Germinal center (tissue), 1 donor: ENCODE results near the gene CA11.
"Not testable (repeated sequence)": the region's sequence is repeated elsewhere in the genome, so short reads cannot be mapped to it uniquely, and the experiment has no call there.

Experiments
- DNase-seq: peaks from one replicate; pipeline ENCODE4 v3.0.0; 2012; ENCODE audit warnings: mixed read lengths, low spot score

The CA11 gene

DNA sequence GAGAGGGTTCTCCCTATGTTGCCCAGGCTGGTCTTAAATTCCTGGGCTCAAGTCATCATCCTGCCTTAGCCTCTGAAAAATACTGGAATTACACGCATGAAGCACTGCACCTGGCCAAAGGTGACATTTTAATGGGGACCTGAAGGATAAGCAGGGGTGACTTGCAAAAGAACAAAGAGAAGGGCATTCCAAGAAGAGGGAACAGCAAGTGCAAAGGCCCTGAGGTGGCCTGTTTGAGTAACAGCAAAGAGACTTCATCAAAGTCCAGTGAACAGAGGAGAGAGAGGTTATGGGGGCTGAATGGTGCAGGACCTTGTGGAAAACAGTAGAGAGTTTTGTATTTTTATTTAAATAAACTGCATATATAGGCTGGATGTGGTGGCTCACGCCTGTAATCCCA, 4.1 kb downstream of the CA11 start:
- no peak for DNase-seq

DNA sequence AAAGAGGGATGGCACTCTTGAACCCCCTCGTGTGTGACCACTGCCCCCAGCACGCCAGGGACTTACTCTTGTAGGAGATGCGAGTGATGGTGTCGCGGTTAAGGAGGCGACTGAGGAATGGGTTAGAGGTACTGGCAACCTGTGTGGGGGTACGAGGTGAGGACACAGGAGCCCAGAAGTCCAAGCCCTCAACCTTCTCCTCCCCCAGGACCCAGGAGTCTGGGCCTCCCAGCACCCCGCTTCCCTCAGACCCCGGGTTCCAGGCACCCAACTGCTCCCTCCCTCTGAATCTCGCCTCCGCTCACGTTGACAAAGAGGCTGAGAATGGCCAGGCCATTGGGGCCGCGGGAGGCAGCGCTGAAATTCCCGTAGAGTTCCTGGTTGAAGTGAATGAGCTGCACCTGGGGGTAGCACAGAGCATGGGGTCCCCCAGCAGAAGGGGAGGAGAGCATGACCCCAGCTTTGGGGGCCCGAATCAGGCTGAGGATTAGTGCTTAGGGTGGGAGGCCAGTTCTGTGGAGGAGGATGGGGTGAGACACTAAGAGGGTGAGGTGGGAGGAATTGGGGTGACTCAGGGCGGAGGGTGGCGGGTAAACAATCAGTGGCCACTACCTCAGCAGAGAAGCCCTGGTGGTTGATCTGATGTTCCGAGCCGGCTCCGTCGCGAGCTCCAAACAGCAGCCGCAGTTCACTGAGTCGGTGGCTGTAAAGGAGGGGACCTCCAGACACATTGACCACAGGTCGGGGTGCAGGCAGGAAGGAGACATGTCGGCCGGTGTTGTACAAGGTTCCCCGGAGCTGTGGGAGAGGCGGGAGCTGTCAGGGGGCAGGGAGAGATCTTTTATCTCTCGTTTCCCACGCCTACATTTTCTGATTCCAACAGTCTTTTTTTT, 6.3 kb downstream of the CA11 start:
- no peak for DNase-seq

DNA sequence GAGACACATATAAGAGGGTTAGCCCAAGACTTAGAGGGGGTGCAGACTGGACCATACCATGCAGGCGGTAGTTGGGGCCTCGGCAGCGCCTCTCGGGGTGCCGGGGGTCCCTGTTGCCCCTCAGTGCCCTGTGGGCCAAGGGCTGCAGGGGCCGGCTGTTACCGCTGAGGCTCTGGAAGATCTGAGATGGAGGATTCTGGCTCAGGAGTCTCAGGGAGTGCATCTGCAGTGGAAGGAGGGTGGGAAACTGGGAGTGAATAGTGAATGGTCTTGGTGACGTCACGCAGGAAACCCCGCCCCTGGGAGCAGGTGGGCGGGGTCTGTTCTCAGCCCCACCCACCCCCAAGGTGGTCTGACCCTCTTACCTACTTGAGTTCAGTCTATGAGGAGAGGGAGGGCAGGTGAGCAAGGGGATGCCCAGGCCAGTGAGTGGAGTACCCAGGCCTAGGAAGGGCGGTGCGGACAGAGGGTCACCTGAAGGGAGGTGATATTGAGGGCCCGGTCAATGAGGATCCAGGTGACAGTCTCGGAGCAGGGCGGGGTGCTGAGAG, 7.1 kb downstream of the CA11 start:
- DNase-seq, result no peak

DNA sequence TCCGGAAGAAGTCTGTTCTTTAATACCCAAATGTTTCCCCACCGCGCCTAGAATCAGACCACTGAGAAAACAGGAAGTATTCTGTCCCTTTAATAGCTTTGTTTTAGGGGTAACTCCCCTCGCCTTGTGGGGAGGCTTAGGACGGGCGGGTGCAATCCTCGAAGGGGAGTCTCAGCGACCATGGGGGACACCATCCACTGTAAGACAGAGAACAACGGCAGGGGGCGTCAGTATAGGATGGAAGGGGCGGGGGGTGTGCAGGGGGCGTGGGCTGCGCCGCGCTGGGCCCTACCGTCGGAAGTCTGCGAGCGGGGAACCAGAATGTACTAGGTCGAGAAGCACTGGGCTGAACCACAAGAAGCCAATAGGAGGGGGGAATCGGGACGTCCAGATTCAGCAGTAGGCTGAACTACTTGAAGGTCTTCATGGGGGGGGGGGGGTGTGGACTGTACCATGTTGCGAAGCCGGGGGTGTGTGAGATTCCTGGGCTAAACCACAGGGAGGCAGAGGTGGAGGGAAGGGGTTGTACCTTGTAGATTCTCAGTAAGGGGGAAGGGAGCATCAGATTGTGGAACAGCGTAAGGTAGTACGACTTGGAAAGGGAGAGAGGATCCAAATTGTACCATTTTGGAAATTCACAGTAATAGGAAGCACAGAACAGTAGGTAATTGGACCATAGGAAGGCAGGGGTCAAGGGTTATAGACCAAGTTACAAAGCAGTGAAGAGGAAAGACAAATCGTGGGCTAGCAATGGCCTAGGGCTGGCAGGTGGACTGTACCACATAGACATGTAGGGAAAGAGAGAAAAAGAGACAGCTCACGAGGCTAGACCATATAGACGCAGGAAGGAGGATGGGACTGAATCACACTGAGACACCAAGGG, 7.8 kb downstream of the CA11 start:
- DNase-seq, result peak; percentile 92

DNA sequence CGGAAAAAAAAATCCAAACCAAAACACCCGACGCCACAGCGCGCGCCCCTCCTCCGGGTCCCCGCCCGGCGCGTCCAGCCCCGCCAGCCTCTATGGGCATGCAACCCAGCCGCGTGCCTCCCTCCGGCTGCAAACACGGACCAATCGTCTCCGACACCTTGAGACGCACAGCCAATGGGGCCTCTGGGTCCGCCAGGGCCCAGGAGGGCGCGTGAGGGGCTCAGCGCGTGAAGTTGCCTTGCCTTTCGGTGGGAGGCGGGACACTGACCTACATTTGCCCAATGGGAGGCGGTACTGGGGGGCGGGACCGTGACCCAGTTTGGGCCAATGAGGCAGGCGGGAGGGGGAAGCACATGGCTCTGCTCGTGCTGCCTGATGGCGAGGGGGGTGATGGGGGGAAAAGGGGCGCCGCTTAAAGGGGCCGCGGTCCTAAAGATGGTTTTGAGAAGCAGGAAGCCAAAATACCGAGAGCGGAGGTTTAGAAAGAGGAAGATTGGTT, 8.5 kb downstream of the CA11 start:
- DNase-seq, result peak; percentile 98

DNA sequence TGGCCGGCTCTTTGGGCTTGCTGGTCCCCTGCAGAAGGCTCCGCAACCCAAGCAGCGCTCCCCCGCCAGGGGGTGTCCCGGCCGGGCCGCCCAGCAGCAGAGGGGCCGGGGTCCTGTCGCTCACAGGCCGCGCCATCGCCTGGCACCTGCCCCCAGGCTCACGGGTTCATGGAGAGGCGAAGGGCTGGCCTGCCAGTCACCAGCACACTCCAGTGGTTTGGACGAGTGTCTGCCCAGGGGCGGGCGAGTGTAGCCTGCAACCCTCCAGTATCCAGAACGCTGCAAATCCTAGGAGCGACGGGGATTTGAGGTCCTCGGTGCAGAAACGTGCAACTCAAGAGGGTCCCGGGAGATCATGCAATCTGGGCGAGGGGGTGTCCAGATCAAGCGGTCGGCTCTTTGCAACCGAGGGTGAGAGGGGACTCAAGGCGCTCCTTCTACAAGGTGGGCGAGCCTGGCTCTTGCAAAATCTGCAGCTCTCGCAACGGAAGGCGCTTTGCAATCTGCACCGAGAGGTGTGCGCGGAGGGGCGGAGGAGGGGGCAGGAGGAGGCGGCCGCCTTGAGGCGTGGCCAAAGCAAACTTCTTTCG, 9.0 kb downstream of the CA11 start, which contains the start of gene DBP:
Gene DBP (minus strand): TSS at position 521 of the 590 bp plus-strand sequence. CDS start 385 bp downstream, at position 136.
- no peak for DNase-seq

DNA sequence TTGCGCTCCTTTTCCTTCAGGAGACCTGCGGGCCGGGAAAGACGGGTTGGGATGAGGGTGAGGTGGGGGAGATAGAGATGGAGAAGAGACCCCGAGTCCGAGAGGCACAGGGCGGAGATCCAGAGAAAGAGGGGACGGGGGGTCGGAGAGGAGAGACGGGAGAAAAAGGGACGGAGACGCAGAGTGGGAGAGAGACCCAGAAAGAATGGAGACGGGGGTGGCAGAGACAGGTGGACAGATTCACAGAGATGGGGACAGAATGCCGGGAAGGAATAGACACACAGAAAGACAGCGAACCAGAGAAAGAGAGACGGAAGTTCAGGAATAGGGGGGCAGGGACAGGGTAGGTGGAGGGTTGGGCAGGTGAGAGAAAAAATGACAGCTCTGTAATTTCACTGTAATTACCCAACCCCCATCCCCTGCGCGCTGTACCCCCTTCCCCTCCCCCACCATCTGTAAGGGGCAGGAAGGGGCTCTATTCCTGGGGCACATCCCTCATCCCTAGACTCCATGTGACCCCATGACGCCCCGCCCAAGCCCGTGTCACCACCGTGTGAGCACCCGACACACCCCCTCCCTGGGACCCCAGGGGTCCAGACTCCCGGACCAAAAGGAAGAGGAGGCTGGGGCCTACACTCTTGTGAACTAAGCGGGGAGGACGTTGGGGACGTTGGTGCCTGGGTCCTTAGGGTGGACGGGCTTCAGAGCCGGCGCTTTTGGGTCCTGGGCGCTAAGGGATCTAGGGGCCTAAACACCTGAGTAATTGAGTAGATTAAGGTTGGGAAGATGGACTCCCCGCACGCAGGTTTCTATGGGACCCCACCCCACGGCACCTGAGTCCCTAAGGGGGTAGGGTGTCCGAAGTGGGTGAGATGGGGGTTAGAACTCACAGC, 9.8 kb downstream of the CA11 start:
- no peak for DNase-seq

DNA sequence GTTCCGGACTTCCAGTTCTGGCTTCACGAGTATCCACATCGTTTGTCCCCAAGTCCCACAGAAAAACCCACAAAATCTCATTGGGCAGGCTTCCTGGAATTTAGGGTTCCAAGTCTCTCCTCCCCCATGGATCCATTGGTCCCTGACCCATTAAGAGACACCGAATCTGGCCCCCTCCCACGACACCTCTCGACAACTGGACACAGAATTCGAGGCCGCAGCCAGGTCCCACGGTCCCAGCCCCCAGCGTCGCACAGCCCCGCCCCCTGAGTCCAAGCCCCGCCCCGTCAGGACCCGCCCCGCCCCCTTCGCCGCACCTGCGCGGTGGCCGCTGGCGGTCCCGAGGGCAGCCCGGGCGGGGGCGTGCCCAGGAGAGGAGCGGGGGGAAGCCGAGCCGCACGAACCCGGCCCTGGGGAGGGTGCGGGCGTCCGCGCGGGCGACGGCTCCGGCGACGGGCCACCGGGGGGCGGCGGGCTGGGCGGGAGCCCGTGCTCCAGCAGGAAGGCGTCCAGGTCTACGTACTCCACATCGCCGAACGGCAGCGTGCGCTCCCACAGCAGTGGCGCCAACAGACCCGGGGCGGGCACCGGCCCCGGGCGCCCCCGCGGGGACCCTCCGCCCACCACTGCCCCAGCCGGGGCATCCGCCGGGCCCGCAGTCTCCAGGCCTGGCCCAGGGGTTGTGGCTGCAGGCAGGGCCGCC, 10.6 kb downstream of the CA11 start:
- DNase-seq, result peak; percentile 87

DNA sequence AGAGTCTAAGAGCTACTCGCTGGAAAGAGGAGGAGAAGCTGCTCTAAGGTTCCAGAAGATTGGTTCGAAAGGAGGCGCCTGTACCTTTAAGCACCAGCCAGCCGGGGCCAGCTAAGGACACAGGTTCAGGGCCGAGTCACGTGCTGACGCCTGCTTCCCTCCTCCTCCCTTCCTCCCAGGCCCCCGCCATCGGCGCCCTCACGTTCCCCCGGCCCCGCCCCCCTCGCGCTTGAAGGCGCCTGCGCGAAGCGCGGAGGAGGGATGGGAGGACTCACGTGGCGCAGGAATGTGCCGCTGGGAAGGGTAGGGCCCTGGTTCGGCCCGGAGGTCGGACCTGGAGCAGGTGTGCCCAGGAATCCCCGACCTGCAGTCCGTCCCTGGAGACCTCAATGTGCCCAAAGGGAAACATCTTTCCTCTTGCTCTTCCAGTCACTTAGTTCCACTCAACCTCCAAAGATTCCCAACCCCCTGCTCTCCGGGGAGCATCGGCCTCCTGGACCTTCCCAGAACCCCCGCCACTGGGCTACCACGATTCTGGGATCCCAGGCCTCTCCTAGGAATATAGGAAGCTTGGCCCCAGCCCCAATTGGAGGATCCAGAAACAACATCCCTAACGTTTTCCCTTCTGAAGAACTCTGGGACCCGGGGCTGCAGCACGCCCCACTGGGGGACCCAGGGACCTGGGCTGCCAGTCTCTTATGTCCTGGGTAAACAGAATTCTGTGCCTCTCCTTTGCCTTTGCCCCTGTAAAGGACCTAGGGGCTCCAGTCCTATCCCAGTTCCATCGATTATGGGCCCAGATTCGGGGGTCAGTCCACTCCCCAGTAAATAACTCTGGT, 11.3 kb downstream of the CA11 start:
- peak; percentile 80 for DNase-seq

DNA sequence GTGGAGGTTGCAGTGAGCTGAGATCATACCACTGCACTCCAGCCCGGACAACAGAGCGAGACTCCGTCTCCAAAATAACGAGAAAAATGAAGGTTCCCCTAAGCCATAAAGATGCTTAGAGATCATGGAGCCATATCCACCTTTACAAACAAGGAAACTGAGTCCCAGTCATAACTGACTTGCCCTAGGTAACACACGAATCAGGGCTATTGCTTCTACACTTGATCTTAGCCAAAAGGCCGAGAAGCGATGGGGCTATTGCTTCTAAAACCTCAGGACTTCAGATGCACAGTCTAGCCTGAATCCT, 12.0 kb downstream of the CA11 start:
- no peak for DNase-seq

DNA sequence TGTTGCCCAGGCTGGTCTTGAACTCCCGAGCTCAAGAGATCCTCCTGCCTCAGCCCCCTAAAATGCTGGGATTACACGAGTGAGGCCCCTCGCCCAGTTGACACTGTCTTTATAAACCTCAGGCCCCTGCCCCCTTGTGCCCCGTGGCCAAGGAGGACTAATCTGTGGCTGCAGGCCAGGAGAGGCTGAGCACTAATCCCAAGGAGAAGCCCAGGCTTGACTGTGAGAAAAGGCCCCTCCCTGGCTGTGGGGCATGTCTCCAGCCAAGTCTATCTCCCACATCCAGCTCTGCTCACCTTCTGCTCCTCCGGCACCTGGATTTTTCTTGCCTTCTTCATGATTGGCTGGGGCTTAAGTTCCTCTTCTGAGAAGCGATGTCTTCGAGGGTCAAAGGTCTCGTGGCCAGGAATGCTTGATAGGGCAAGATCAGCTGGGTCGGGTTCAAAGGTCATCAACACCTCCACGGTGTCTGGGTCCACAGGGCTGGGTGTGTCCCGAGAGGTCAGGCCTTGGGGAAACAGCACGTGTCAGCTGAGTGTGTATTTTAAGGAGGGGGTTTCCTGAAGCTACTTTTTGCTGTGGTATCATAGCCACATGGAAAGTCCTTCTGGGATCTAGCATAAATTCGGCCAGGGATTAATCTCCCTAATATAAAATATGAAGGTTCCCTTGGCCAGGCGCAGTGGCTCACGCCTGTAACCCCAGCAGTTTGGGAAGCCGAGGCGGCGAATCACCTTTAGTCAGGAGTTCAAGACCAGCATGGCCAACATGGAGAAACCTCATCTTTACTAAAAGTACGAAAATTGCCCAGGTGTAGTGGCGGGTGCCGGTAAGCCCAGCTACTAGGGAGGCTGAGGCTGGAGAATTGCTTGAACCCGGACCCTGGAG, 12.6 kb downstream of the CA11 start:
- no peak for DNase-seq

DNA sequence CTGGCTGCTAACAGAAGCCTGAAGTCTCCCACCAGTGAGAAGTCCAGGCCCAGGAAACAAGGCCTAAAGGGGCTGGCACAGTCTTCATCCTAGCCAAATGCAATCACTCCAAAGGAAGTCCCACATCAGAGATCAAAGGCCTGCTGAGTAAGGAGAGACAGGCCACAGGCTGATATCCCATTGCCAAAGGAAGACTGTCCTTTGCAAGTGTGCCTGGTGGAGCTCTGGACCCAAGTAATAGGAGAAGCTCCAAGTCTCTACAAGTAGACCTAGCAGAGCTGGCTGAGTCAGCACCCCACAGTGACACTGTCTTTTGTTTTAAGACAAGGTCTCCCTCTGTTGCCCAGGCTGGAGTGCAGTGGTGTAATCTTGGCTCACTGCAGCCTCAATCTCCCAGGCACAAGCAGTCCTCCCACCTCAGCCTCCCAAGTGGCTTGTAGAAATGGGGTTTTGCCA, 13.3 kb downstream of the CA11 start:
- DNase-seq, result no peak

DNA sequence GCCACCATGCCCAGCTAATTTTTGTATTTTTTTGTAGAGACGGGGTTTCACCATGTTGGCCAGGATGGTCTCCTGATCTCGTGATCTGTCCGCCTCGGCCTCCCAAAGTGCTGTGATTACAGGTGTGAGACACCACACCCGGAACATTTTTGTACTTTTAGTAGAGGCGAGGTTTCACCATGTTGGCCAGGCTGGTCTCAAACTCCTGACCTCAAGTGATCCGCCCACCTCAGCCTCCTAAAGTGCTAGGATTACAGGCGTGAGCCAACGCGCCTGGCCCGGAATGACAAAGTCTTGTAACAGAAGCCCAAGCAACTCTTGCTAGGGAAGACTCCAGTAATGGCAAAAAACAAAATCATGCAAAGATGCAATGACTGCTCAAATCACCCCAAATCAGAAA, 13.7 kb downstream of the CA11 start:
- DNase-seq, result not testable (repeated sequence)

DNA sequence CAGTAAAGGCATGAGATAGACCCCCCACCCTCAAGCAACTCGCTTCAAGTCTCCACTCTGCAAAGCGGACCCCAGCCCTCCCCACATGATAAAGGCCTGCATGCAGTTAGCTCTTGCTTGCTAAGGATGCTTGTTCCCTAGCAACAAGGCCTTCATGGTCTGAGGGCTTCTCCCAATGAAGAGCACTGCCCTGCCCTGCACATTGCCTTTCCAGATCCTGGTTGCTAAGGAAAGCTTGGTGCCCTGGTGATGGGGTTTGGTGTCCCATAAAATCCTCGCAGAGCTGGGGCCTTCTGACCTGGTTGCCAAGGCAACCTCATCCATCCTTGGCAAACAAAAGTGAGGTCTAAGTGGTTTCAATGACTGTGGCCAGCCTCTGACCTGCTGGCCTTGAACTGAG, 14.8 kb downstream of the CA11 start:
- no peak for DNase-seq

DNA sequence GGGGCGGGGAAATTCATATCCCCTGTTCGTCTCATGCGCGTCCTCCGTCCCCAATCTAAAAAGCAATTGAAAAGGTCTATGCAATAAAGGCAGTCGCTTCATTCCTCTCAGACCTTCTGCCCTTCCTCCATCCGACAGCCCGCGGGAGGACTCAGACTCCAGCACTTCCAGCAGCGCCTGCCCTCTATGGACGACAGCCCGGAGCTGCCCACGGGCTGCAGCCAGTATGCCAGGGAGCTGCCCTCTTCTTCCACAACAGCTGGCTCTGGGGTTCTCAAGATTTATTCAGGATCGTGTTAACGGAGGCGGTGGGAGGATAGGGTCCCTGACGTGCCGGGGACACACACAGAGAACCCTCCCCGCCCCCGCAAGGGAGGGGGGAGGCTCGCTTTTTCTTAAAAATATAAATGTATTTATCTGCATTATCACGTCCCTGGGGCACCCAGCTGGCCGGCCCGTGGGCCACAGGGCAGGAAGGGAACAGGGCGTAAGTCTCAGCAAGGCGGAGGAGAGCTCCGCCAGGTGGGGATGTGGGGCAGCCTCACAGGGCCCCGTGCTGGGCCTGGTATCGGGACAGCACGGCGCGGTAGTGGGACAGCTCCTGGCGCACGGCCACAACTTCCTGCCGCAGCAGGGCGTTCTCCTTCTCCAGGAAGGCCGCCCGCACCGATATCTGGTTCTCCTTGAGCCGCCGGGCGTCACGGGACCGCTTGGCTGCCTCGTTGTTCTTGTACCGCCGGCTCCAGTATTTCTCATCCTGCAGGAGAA, 15.5 kb downstream of the CA11 start:
- no peak for DNase-seq

DNA sequence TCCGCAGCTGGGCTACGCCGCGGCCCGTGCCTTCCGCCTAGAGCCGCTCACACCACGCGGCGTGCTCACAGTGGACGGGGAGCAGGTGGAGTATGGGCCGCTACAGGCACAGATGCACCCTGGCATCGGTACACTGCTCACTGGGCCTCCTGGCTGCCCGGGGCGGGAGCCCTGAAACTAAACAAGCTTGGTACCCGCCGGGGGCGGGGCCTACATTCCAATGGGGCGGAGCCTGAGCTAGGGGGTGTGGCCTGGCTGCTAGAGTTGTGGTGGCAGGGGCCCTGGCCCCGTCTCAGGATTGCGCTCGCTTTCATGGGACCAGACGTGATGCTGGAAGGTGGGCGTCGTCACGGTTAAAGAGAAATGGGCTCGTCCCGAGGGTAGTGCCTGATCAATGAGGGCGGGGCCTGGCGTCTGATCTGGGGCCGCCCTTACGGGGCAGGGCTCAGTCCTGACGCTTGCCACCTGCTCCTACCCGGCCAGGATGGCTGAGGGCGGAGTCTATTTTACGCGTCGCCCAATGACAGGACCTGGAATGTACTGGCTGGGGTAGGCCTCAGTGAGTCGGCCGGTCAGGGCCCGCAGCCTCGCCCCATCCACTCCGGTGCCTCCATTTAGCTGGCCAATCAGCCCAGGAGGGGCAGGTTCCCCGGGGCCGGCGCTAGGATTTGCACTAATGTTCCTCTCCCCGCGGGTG, 16.2 kb downstream of the CA11 start:
- no peak for DNase-seq

DNA sequence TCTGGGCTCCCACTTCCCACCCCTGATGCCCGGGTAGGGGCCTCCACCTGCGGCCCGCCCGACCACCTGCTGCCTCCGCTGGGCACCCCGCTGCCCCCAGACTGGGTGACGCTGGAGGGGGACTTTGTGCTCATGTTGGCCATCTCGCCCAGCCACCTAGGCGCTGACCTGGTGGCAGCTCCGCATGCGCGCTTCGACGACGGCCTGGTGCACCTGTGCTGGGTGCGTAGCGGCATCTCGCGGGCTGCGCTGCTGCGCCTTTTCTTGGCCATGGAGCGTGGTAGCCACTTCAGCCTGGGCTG, 16.7 kb downstream of the CA11 start:
- no peak for DNase-seq
